Measurements from ENCODE around the gene KCNH5. TPM values are rescaled to one million over a fixed set of nuclear protein-coding genes. Genes with fewer than 3 reads are reported as not detected.

KCNH5 gene
- total and polyA plus RNA-seq, 2 of the 13 experiments (the other 11 are each of a cell fraction or from before 2014, with no cell fraction given) = not detected

GRCh38 chr14:62896932-62897456 lies 148.3 kb downstream of the KCNH5 start (continued):
- no peak for TF ChIP-seq CSRNP1 (CRISPR knock-in tag; IDR thresholded peaks at IDR 0.05)
- TF ChIP-seq ZNF672 (CRISPR knock-in tag; IDR thresholded peaks at IDR 0.05) = no peak
- TF ChIP-seq ZNF432 (CRISPR knock-in tag; IDR thresholded peaks at IDR 0.05; ENCODE audit: borderline replicate concordance) = no peak
- TF ChIP-seq ZNF350 (CRISPR knock-in tag; IDR thresholded peaks at IDR 0.05; ENCODE audit: borderline replicate concordance, low read depth) = no peak
- no peak for TF ChIP-seq ZNF577 (CRISPR knock-in tag; IDR thresholded peaks at IDR 0.05; ENCODE audit: borderline replicate concordance, low read depth)
- no peak for TF ChIP-seq ELF1 (CRISPR knock-in tag; IDR thresholded peaks at IDR 0.05)
- TF ChIP-seq ZFP82 (CRISPR knock-in tag; IDR thresholded peaks at IDR 0.05; ENCODE audit: borderline replicate concordance) = no peak
- TF ChIP-seq ZNF136 (CRISPR knock-in tag; IDR thresholded peaks at IDR 0.05; ENCODE audit: low read depth) = no peak

GRCh38 chr14:62894736-62895135 lies 150.5 kb downstream of the KCNH5 start:
- Histone ChIP-seq H3K4me1 (ENCODE audit: insufficient read depth, low read length) (no peaks in the 10 kb centered on the region), H3K4me2 (ENCODE audit: low read depth, low read length) (no peak overlapping the region), H2AFZ (ENCODE audit: low read length) (no peak overlapping the region), H3K9ac (ENCODE audit: insufficient read depth, low read depth, low read length) (no peak overlapping the region), H3K27me3 (ENCODE audit: control insufficient read depth in 1 of 2, insufficient read depth in 2 of 2, low read length in 2 of 2) (no peaks in the 10 kb centered on the region), H3K9me3 (ENCODE audit: low read length) (no peaks in the 10 kb centered on the region; the same call in 1 of the 2 replicates), H3K27ac (ENCODE audit: extremely low read length, insufficient read depth, low read length) (no peak overlapping the region), H3K79me2 (ENCODE audit: insufficient read depth, low read length) (no peaks in the 10 kb centered on the region), H3K4me3 (replicated peaks in 1 of 3; ENCODE audit: insufficient read depth in 1 of 3, low read depth in 2 of 3, low read length in 3 of 3) (no peak overlapping the region), H3K36me3 (replicated peaks in 1 of 2; ENCODE audit: control insufficient read depth in 1 of 2, insufficient read depth in 2 of 2, low read length in 2 of 2) (no peaks in the 10 kb centered on the region), H4K20me1 (ENCODE audit: insufficient read depth, low read length) (no peaks in the 10 kb centered on the region)
- no TSS peak for BruUV-seq (replicated peaks)
- FAIRE-seq = no peak
- ChIA-PET CTCF (ENCODE audit: low intra/inter-chr PET ratio, low total read pairs) (no interaction called here), POLR2A (no interaction called here)
- in situ Hi-C loops (cut with HindIII; ENCODE audit: extremely low pct_ligation_motif_present, low pct_unique_long_range_greater_than_20kb) (no loop called here), intact Hi-C loops (cut with micrococcal nuclease; ENCODE audit: unreplicated experiment) (no loop called here)
- TF ChIP-seq GLMP (CRISPR knock-in tag; IDR thresholded peaks at IDR 0.05; ENCODE audit: borderline replicate concordance) (no peak), CBX2 (IDR thresholded peaks at IDR 0.05; ENCODE audit: low read depth, low read length) (no peak), CBX2 (CRISPR knock-in tag; IDR thresholded peaks at IDR 0.05; ENCODE audit: low read depth) (no peak), GPBP1L1 (CRISPR knock-in tag; IDR thresholded peaks at IDR 0.05) (no peak), SP4 (CRISPR knock-in tag; IDR thresholded peaks at IDR 0.05) (no peak), MED13 (CRISPR knock-in tag; IDR thresholded peaks at IDR 0.05) (no peak), ZBTB21 (CRISPR knock-in tag; IDR thresholded peaks at IDR 0.05) (no peak), E2F5 (CRISPR knock-in tag; conservative IDR thresholded peaks at IDR 0.05) (no peak), YY1 (IDR thresholded peaks at IDR 0.05; ENCODE audit: insufficient read depth, insufficient replicate concordance, low read depth, low read length) (no peak), ELF4 (CRISPR knock-in tag; IDR thresholded peaks at IDR 0.05; ENCODE audit: borderline replicate concordance) (no peak), LBX2 (CRISPR knock-in tag; IDR thresholded peaks at IDR 0.05; ENCODE audit: borderline replicate concordance) (no peak)
- 0% methylated on average over 1 of the region's 1 CpG for WGBS (ENCODE audit: low lambda C conversion rate)
- no peak for ATAC-seq
- DNase-seq (ENCODE audit: low spot score) = no peak
